Caco-2 (cell line): ENCODE data around the gene ADARB1. TPM values are rescaled to one million over a fixed set of nuclear protein-coding genes. Genes with fewer than 3 reads are reported as not detected.

Experiments used
- BruUV-seq: library from RNA; stranded (reverse); fragments of 400-500 nt; replicated peaks from 2 replicates; lab custom pipeline; 2021; lab: Mats Ljungman, UMichigan
- CTCF ChIA-PET: fragments of 300-600 bp; sonication (Branson Sonifier 250); formaldehyde crosslinking; loops from one replicate; lab custom pipeline; 2022; ENCODE audit warnings: antibody characterized with exemption; lab: Charles Lee
- POLR2A ChIA-PET: fragments of 300-600 bp; sonication (Branson Sonifier 250); formaldehyde crosslinking; loops from one replicate; lab custom pipeline; 2022; ENCODE audit warnings: antibody characterized with exemption; lab: Charles Lee
- DNase-seq, 2 experiments: peaks; one replicate each; pipeline versions ENCODE4 v3.0.0 to v3.0.0-alpha.2; 2020 to 2022
- H3K27me3 ChIP-seq: replicated peaks from 2 replicates; pipeline ENCODE4 v1.6.0; 2011; ENCODE audit warnings: low read length; ENCODE audit not compliant: control insufficient read depth, insufficient read depth
- H3K36me3 ChIP-seq: 2 replicates; pipeline ENCODE4 v1.5.1; 2011; ENCODE audit warnings: low read length; ENCODE audit not compliant: control insufficient read depth, insufficient read depth
- H3K4me1 ChIP-seq: fragments of 250-450 bp; sonication (Bioruptor Pico); 2 replicates; pipeline ENCODE4 v1.5.1; 2020; ENCODE audit warnings: mild to moderate bottlenecking
- H3K4me3 ChIP-seq: 2 replicates; pipeline ENCODE4 v1.5.1; 2011; ENCODE audit warnings: low read depth, mild to moderate bottlenecking, control low read depth, low read length
- H3K9me3 ChIP-seq: fragments of 250-450 bp; sonication (Bioruptor Pico); 2 replicates; pipeline ENCODE4 v1.5.1; 2020; ENCODE audit warnings: mild to moderate bottlenecking, moderate library complexity
- H3K27ac Mint-ChIP-seq: one replicate; pipeline ENCODE4 v1.8.0; 2022; ENCODE audit warnings: mixed read lengths; ENCODE audit not compliant: unreplicated experiment
- H3K27me3 Mint-ChIP-seq: one replicate; pipeline ENCODE4 v1.8.0; 2022; ENCODE audit warnings: mixed read lengths; ENCODE audit not compliant: insufficient read depth, unreplicated experiment
- H3K36me3 Mint-ChIP-seq: one replicate; pipeline ENCODE4 v1.8.0; 2022; ENCODE audit warnings: mild to moderate bottlenecking, mixed read lengths; ENCODE audit not compliant: insufficient read depth, unreplicated experiment
- H3K4me1 Mint-ChIP-seq: one replicate; pipeline ENCODE4 v1.8.0; 2022; ENCODE audit warnings: low read depth, mixed read lengths; ENCODE audit not compliant: unreplicated experiment
- H3K4me3 Mint-ChIP-seq: one replicate; pipeline ENCODE4 v1.8.0; 2022; ENCODE audit warnings: mild to moderate bottlenecking, moderate library complexity, mixed read lengths; ENCODE audit not compliant: unreplicated experiment
- H3K9me3 Mint-ChIP-seq: one replicate; pipeline ENCODE4 v1.8.0; 2022; ENCODE audit warnings: mixed read lengths; ENCODE audit not compliant: unreplicated experiment
- CTCF ChIP-seq, 2 experiments: fragments of 200-600 bp in 1 of 2; IDR thresholded peaks; 1 replicate in 1 of 2; 2 replicates in 1 of 2; pipeline versions ENCODE4 v1.5.1 to v1.8.0; 2011 to 2022; ENCODE audit warnings: antibody characterized with exemption in 1 of 2, control low read depth in 1 of 2, inconsistent platforms in 1 of 2, low read depth in 1 of 2, low read length in 1 of 2, mild to moderate bottlenecking in 1 of 2, moderate library complexity in 1 of 2; ENCODE audit not compliant: insufficient read depth in 1 of 2, severe bottlenecking in 1 of 2, unreplicated experiment in 1 of 2
- intact Hi-C: fragments of 100-400 bp; cut with micrococcal nuclease; formaldehyde crosslinking; loops from one replicate; pipeline ENCODE4 v1.10.0; 2022; ENCODE audit not compliant: unreplicated experiment
- total RNA-seq: library from RNA; stranded (reverse); gene quantifications from 2 replicates; pipeline ENCODE4 v1.2.3, GENCODE V29; 2022

Gene ADARB1
- total RNA-seq, 1 experiment from 2014 or later, result 25.4 TPM

GRCh38 chr21:45210461-45210983 lies 136.1 kb downstream of the ADARB1 start:
- Histone ChIP-seq H3K9me3 (no peaks in the 10 kb centered on the region), H3K4me1 (no peaks in the 10 kb centered on the region), H3K27me3 (no peaks in the 10 kb centered on the region), H3K4me3 (no peak overlapping the region), H3K36me3 (no peaks in the 10 kb centered on the region)
- H3K36me3 Mint-ChIP-seq, result peaks cover 5% of the 10 kb centered on the region
- TF ChIP-seq CTCF (IDR thresholded peaks at IDR 0.05; ENCODE audit: insufficient read depth in 1 of 2, low read depth in 1 of 2, low read length in 1 of 2, severe bottlenecking in 1 of 2, unreplicated experiment in 1 of 2), result no peak
- ChIA-PET POLR2A (no interaction called here), CTCF (interaction anchor here (1.0 kb wide), 1 partner anchor 72 kb away, joined by 8 read pairs; no protein-coding TSS in a partner anchor)
- DNase-seq, result no peak
- intact Hi-C loops, result no loop called here
- H3K4me3 Mint-ChIP-seq, result no peak overlapping the region
- H3K27ac Mint-ChIP-seq, result no peak overlapping the region
- no peaks in the 10 kb centered on the region for H3K9me3 Mint-ChIP-seq
- H3K4me1 Mint-ChIP-seq, result no peaks in the 10 kb centered on the region
- BruUV-seq, result no TSS peak
- H3K27me3 Mint-ChIP-seq, result no peaks in the 10 kb centered on the region

GRCh38 chr21:45211661-45212060 lies 137.3 kb downstream of the ADARB1 start:
- Histone ChIP-seq H3K36me3 (no peaks in the 10 kb centered on the region), H3K9me3 (peaks cover 2% of the 10 kb centered on the region; the same call in 1 of the 2 replicates), H3K4me1 (no peaks in the 10 kb centered on the region), H3K27me3 (no peaks in the 10 kb centered on the region), H3K4me3 (no peak overlapping the region)
- Mint-ChIP-seq H3K4me1 (no peaks in the 10 kb centered on the region), H3K27ac (no peak overlapping the region), H3K36me3 (peaks cover 5% of the 10 kb centered on the region), H3K4me3 (no peak overlapping the region), H3K27me3 (no peaks in the 10 kb centered on the region), H3K9me3 (peaks cover 8% of the 10 kb centered on the region)
- BruUV-seq, result no TSS peak
- CTCF ChIA-PET, result no interaction called here
- no peak for DNase-seq
- POLR2A ChIA-PET, result no interaction called here
- TF ChIP-seq CTCF (IDR thresholded peaks at IDR 0.05; ENCODE audit: insufficient read depth in 1 of 2, low read depth in 1 of 2, low read length in 1 of 2, severe bottlenecking in 1 of 2, unreplicated experiment in 1 of 2), result no peak
- intact Hi-C loops, result no loop called here

- Histone ChIP-seq H3K4me1 (no peaks in the 10 kb centered on the region), H3K4me3 (no peak overlapping the region), H3K36me3 (no peaks in the 10 kb centered on the region), H3K27me3 (no peaks in the 10 kb centered on the region), H3K9me3 (peaks cover 12% of the 10 kb centered on the region)
- Mint-ChIP-seq H3K4me3 (no peak overlapping the region), H3K27ac (no peak overlapping the region), H3K27me3 (no peaks in the 10 kb centered on the region), H3K4me1 (no peaks in the 10 kb centered on the region), H3K36me3 (peaks cover 10% of the 10 kb centered on the region), H3K9me3 (peaks cover 25% of the 10 kb centered on the region)
- no peak for DNase-seq
- ChIA-PET POLR2A (no interaction called here), CTCF (interaction anchor here (0.6 kb wide), 1 partner anchor 554 kb away, joined by 3 read pairs; no protein-coding TSS in a partner anchor)
- no peak for TF ChIP-seq CTCF (IDR thresholded peaks at IDR 0.05; ENCODE audit: insufficient read depth in 1 of 2, low read depth in 1 of 2, low read length in 1 of 2, severe bottlenecking in 1 of 2, unreplicated experiment in 1 of 2)
- intact Hi-C loops, result no loop called here
- BruUV-seq, result no TSS peak
Observed at GRCh38 chr21:45213392-45213791, 139.0 kb downstream of the ADARB1 start.
